Measurements from ENCODE around the gene USP7.

GRCh38 chr16:8904018-8904430 lies 59.7 kb downstream of the USP7 start:
- TF ChIP-seq CTCF (conservative IDR thresholded peaks at IDR 0.05 in 1 of 2, IDR thresholded peaks at IDR 0.05 in 1 of 2; ENCODE audit: extremely low read depth in 1 of 2, insufficient read depth in 1 of 2, low read depth in 1 of 2, low read length in 2 of 2) (no peak), EZH2 (IDR thresholded peaks at IDR 0.05; ENCODE audit: borderline replicate concordance, low read length) (no peak)
